GM12872 (cell line): Measurements from ENCODE around the gene DNAJC28.

ENCODE experiments used
- TF ChIP-seq, protein P1 (sequence below): IDR thresholded peaks from 3 replicates; pipeline ENCODE4 v1.5.1; 2011; ENCODE audit warnings: low read depth, mild to moderate bottlenecking, low read length, moderate library complexity; ENCODE audit not compliant: insufficient read depth

The DNAJC28 gene

DNA sequence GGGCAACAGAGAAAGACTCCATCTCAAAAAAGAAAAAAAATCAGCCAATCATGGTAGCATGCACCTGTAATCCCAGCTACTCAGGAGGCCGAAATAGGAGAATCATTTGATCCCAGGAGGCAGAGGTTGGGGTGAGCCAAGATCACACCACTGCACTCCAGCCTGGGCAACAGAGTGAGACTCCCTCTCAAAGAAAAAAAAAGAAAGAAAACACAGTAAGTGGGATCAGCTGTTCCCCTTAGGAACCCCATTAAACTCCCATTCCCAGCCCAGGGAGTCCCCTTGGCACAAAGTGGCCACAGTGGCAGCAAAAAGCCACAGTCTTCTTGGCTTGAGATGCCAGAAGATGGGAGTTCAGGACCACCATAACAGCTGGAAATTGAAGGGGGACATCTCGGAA is 20.8 kb downstream of the DNAJC28 start:
- TF ChIP-seq, protein P1, sequence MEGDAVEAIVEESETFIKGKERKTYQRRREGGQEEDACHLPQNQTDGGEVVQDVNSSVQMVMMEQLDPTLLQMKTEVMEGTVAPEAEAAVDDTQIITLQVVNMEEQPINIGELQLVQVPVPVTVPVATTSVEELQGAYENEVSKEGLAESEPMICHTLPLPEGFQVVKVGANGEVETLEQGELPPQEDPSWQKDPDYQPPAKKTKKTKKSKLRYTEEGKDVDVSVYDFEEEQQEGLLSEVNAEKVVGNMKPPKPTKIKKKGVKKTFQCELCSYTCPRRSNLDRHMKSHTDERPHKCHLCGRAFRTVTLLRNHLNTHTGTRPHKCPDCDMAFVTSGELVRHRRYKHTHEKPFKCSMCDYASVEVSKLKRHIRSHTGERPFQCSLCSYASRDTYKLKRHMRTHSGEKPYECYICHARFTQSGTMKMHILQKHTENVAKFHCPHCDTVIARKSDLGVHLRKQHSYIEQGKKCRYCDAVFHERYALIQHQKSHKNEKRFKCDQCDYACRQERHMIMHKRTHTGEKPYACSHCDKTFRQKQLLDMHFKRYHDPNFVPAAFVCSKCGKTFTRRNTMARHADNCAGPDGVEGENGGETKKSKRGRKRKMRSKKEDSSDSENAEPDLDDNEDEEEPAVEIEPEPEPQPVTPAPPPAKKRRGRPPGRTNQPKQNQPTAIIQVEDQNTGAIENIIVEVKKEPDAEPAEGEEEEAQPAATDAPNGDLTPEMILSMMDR = no peak

DNA sequence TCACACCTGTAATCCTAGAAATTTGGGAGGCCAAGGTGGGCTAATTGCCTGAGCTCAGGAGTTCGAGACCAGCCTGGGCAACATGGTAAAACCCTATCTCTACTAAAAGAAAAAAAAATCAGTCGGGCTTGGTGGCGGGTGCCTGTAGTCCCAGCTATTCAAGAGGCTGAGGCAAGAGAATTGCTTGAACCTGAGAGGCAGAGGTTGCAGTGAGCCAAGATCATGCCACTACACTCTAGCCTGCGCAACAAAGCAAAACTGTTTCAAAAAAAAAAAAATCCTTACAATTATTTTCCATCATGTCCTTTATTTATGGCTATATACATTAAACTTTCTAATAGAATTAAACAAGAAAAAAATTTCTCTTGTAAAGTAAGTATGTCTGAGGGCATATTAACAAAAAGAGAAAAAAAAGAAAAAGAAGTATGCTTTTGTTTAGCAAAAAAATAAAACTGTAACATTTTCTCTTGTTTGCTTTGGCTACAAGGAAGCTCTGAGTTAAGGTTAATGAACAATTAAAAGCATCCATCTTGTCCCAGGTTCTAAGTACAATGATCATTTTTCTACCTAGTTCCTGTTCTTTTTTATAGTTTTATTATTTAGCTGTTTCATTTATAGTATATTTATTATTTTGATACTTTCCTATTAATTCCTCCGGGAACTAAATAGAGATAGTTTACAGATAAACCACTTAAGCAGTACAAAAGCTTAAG is 29.8 kb downstream of the DNAJC28 start:
- TF ChIP-seq, protein P1 = no peak

DNA sequence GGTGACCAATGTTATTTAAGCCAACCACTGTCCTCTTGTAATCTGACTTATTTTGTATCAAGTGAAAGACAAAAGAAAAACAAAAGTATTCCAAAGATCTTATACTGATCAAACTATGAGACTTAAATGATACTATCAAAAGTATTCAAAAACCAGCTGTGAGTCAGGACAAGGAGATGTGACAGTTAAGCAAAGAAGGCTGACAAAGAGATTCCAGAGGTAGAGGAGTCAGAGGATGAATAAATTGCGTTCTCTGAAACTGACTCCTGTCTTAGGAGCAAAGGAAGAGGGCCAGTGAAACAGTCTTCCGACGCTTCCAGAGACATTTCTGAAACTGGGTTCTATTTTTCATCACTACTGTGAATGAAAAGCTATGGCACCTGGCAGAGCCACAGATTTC is 32.7 kb downstream of the DNAJC28 start:
- TF ChIP-seq, protein P1 = no peak

DNA sequence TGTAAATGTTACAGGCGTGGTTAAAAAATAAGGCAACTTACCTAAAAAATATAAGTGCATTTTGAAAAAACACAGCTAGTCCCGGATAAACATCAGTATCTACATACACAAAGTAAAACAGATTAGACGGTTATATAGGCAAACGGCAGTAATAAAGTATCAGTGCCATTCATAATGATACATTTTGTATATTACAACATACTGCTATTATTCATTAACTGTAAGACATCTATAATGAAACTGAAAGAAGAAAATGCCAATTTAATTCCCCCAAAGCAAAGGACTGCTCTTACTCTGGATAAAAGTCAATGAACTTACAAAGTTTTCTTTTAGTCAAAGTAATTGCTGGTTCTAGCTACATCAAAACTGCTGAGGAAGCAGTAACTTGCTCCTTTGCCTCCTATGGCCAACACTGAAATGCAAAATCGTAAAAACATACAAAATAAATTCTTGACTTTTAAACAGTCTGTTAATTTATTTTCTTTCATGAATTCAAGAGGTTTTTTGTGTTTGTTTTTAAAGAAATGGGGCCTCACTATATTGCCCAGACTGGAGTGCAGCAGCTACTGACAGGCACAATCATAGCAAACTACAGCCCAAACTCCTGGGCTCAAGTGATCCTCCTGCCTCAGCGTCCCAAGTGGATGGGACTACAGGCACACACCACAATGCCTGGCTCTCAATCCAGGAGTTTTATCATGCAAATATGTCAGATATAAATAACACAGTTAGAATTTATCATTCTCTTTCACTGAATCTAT is 35.6 kb downstream of the DNAJC28 start:
- TF ChIP-seq, protein P1 = no peak

DNA sequence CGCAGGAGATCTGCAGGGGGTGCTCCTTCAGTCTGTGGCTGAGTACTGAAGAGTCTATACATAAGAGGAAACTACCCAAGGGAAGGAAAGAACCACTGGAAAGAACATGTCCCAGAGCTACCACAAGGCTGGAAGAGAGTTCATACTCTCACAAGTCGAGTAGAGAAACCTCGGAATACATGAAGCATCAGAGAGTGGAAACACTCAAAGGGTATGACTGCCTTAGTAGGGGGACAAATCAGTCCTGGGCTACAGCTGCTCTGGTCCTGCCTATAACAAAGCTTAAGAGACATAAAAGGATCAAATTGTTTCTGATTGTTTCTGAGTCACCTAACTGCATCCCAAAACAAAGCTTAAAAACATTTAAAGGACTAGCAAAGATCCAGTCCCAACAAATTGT is 39.2 kb downstream of the DNAJC28 start:
- TF ChIP-seq, protein P1 = no peak

DNA sequence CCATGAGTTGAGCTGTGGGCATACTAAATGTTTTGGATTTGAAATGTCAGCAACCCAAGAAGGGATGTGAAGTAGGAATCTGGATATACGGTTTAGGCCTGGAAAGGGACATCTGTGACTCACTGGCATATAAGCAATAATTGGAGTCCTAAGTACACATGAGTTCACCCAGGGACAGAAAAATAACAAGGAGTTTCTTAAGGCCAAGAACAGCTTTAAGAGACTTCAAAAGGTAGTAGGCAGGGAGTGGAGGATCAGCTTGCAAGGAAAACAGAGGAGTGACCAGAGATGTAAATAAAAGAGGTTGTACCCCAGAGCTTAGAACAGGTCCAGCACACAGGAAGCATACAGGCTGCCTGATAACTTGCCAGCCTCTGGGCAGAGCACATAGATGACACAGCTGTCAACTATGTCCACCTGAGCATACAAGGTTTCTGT is 39.9 kb downstream of the DNAJC28 start:
- TF ChIP-seq, protein P1 = no peak

DNA sequence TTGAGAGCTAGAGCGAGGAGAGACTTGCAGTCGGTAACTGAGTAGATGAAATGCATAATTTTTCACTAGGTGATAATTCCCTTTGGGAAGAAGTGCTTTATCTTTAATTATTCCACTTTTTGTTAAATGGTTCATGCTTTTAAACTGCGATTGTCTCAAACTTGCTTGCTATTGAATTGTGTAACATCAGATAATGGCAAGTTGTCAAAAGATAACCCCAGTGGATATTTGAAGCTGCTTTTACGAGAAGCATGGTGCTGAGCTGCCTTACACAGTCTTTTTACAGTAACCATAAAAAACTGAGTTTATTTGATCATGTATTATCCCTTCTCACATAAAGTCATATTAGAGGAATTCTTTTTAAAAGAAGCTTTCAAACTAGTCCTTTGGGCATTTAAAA is 41.9 kb downstream of the DNAJC28 start:
- TF ChIP-seq, protein P1 = no peak
